Endothelial cell of umbilical vein (primary cell): ENCODE results near the gene PRKG1. TPM values are rescaled to one million over a fixed set of nuclear protein-coding genes. Genes with fewer than 3 reads are reported as not detected.

Source experiments
- BruUV-seq: library from RNA; stranded (reverse); fragments of 400-500 nt; replicated peaks from 2 replicates; lab custom pipeline; 2021; lab: Mats Ljungman, UMichigan
- CTCF ChIA-PET: fragments of 300-600, 350-600 bp; sonication (Branson Sonifier 250); formaldehyde crosslinking; loops from one replicate; lab custom pipeline; 2021; ENCODE audit warnings: antibody characterized with exemption, inconsistent platforms; lab: Charles Lee
- POLR2A ChIA-PET: fragments of 300-600, 350-600 bp; sonication (Branson Sonifier 250); formaldehyde crosslinking; loops from one replicate; lab custom pipeline; 2021; ENCODE audit warnings: antibody characterized with exemption, inconsistent platforms; lab: Charles Lee
- DNase-seq: peaks from one replicate; pipeline ENCODE4 v3.0.0-alpha.2; 2011; ENCODE audit warnings: low read depth, low spot score
- FAIRE-seq: peaks from 2 replicates; lab custom pipeline; 2011; peaks lifted over from hg19 to GRCh38; lab: Jason Lieb, UNC
- H2AFZ ChIP-seq: 2 replicates; pipeline ENCODE4 v1.6.0; 2012; ENCODE audit warnings: low read depth, low read length, control low read depth, inconsistent platforms
- H3K27ac ChIP-seq: 2 replicates; pipeline ENCODE4 v1.5.1; 2011; ENCODE audit warnings: low read depth, mild to moderate bottlenecking, control low read depth, low read length, moderate library complexity; ENCODE audit not compliant: insufficient read depth
- H3K27me3 ChIP-seq, 2 experiments: 2 replicates each; pipeline versions ENCODE4 v1.6.0 to v1.6.1; 2011; ENCODE audit warnings: low read length in 2 of 2, mixed read lengths in 1 of 2; ENCODE audit not compliant: control insufficient read depth in 2 of 2, insufficient read depth in 2 of 2
- H3K36me3 ChIP-seq, 2 experiments: 2 replicates in 1 of 2; 3 replicates in 1 of 2; pipeline ENCODE4 v1.5.1; 2011; ENCODE audit warnings: low read length in 2 of 2, mild to moderate bottlenecking in 1 of 2, moderate library complexity in 1 of 2; ENCODE audit not compliant: control insufficient read depth in 2 of 2, insufficient read depth in 2 of 2; ENCODE audit errors: extremely low read depth in 1 of 2
- H3K4me1 ChIP-seq: 3 replicates; pipeline ENCODE4 v1.5.1; 2011; ENCODE audit warnings: mild to moderate bottlenecking, low read length; ENCODE audit not compliant: control insufficient read depth, insufficient read depth; ENCODE audit errors: extremely low read depth
- H3K4me2 ChIP-seq: 2 replicates; pipeline ENCODE4 v1.6.1; 2011; ENCODE audit warnings: low read length, control low read depth, mixed read lengths; ENCODE audit not compliant: insufficient read depth
- H3K4me3 ChIP-seq, 3 experiments: fragments of 200-600 bp in 1 of 3; sonication (generic), shearing (Covaris generic) in 1 of 3; replicated peaks in 1 of 3; 2 replicates each; pipeline ENCODE4 v1.5.1; 2011 to 2016; ENCODE audit warnings: control low read depth in 3 of 3, low read length in 3 of 3, mild to moderate bottlenecking in 2 of 3, inconsistent platforms in 1 of 3, low read depth in 1 of 3, moderate library complexity in 1 of 3; ENCODE audit not compliant: insufficient read depth in 1 of 3
- H3K79me2 ChIP-seq: 2 replicates; pipeline ENCODE4 v1.6.0; 2012; ENCODE audit warnings: low read length, inconsistent platforms; ENCODE audit not compliant: control insufficient read depth, insufficient read depth
- H3K9ac ChIP-seq: replicated peaks from 2 replicates; pipeline ENCODE3; 2011; ENCODE audit warnings: low read length, control low read depth; ENCODE audit not compliant: insufficient read depth; ENCODE audit errors: extremely low read depth
- H3K9me1 ChIP-seq: replicated peaks from 3 replicates; pipeline ENCODE4 v1.6.0; 2011; ENCODE audit warnings: mild to moderate bottlenecking, low read length; ENCODE audit not compliant: control insufficient read depth, insufficient read depth; ENCODE audit errors: extremely low read depth
- H3K9me3 ChIP-seq: replicated peaks from 2 replicates; pipeline ENCODE4 v1.5.1; 2012; ENCODE audit warnings: low read length, inconsistent platforms; ENCODE audit not compliant: control insufficient read depth, insufficient read depth
- H4K20me1 ChIP-seq: replicated peaks from 2 replicates; pipeline ENCODE3; 2011; ENCODE audit warnings: mild to moderate bottlenecking, low read length; ENCODE audit not compliant: control insufficient read depth, insufficient read depth; ENCODE audit errors: extremely low read depth
- EZH2 ChIP-seq: IDR thresholded peaks from 2 replicates; pipeline ENCODE4 v1.6.1; 2012; ENCODE audit warnings: borderline replicate concordance, low read depth, mild to moderate bottlenecking, moderate library complexity, low read length, inconsistent platforms; ENCODE audit not compliant: severe bottlenecking
- MYC ChIP-seq: IDR thresholded peaks from one replicate; pipeline ENCODE4 v1.6.1; 2011; ENCODE audit warnings: mild to moderate bottlenecking, low read depth, low read length
- POLR2A ChIP-seq: IDR thresholded peaks from 2 replicates; pipeline ENCODE4 v1.6.1; 2012; ENCODE audit warnings: low read depth, mild to moderate bottlenecking, control low read depth, low read length
- POLR2AphosphoS5 ChIP-seq: IDR thresholded peaks from 2 replicates; pipeline ENCODE4 v1.6.1; 2012; ENCODE audit warnings: low read depth, mild to moderate bottlenecking, control low read depth, low read length, moderate library complexity; ENCODE audit not compliant: insufficient read depth
- dilution Hi-C: fragments of 300-500 bp; cut with MboI; formaldehyde crosslinking; loops from one replicate; pipeline ENCODE4 v1.15.0; 2019; ENCODE audit warnings: low sequenced_read_pairs; ENCODE audit not compliant: extremely low pct_ligation_motif_present
- intact Hi-C: fragments of 100-400 bp; cut with micrococcal nuclease; formaldehyde crosslinking; loops from one replicate; pipeline ENCODE4 v1.10.0; 2022
- polyA plus RNA-seq, 4 experiments: library from polyadenylated mRNA; depleted of rRNA in 3 of 4; stranded (reverse) in 3 of 4; unstranded in 1 of 4; fragments of >200 nt; gene quantifications; 2 replicates each; pipeline versions ENCODE4 v1.2.1 to v1.2.3, GENCODE V29; 2011 to 2012; ENCODE audit warnings: missing spikeins in 1 of 4
- total RNA-seq: library from RNA; stranded (reverse); gene quantifications from 2 replicates; pipeline ENCODE4 v1.2.3, GENCODE V29; 2021
- TF ChIP-seq, protein P1 (sequence below), 2 donors: IDR thresholded peaks; 1 replicate in 1 of 2; 2 replicates in 1 of 2; pipeline ENCODE4 v1.5.1; 2011; ENCODE audit warnings: low read length in 2 of 2, mild to moderate bottlenecking in 2 of 2, moderate library complexity in 2 of 2, control low read depth in 1 of 2, inconsistent platforms in 1 of 2, low read depth in 1 of 2; ENCODE audit not compliant: insufficient read depth in 1 of 2; ENCODE audit errors: extremely low read depth in 1 of 2
- TF ChIP-seq, protein P2 (sequence below): IDR thresholded peaks from 2 replicates; pipeline ENCODE4 v1.6.1; 2011; ENCODE audit not compliant: insufficient read depth, insufficient read length

The PRKG1 gene
- total and polyA plus RNA-seq, 2 donors (not counting 3 experiments of a cell fraction or from before 2014, with no cell fraction given): 0.01 to 0.18 TPM

DNA sequence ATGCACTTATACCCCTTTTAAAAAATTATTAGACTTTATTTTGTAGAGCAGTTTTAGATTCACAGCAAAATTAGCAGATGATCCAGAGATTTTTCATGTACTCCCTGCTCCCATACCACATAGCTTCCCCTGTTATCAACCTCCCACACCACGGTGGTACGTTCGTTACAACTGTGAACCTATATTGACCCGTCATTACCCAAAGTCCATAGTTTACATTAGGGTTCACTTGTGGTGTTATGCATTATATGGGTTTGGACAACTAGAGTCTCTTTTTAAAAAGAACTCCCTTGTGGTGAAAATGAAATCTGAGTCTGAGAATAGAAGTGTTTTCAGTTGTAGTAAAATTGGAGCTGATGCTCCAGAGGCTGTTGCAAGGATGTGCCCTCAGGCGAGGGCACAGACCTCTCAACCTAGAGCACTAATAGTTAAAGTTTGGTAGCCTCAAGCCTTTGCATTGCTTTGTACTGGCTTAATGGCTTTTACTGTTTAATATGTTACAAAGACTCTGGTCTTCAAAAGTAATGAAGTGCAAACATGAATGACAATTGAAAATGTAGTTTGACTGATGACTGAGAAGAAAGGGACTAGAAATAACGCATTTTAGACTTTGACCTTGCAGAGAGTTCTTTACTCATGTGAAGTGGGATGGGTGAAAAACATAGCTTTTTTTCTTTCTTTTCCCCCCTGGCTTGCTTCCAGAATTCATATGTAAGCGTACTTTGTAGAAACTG lies 655.7 kb downstream of the PRKG1 start:
- Histone ChIP-seq H3K36me3 (no peaks in the 10 kb centered on the region), H3K4me1 (no peaks in the 10 kb centered on the region), H4K20me1 (no peaks in the 10 kb centered on the region), H3K9me3 (no peaks in the 10 kb centered on the region), H3K27me3 (no peaks in the 10 kb centered on the region), H3K9ac (no peak overlapping the region), H3K79me2 (no peaks in the 10 kb centered on the region), H3K27ac (no peak overlapping the region), H2AFZ (no peak overlapping the region), H3K9me1 (no peaks in the 10 kb centered on the region), H3K4me2 (no peak overlapping the region), H3K4me3 (no peak overlapping the region)
- intact Hi-C loops: no loop called here
- dilution Hi-C loops: no loop called here
- no peak for FAIRE-seq
- BruUV-seq: no TSS peak
- ChIA-PET CTCF (interaction anchor here (0.6 kb wide), 1 partner anchor 174 kb away, joined by 3 read pairs; no protein-coding TSS in a partner anchor), POLR2A (no interaction called here)
- TF ChIP-seq MYC (no peak), POLR2A (no peak), POLR2AphosphoS5 (no peak), EZH2 (no peak)
- TF ChIP-seq, protein P1, sequence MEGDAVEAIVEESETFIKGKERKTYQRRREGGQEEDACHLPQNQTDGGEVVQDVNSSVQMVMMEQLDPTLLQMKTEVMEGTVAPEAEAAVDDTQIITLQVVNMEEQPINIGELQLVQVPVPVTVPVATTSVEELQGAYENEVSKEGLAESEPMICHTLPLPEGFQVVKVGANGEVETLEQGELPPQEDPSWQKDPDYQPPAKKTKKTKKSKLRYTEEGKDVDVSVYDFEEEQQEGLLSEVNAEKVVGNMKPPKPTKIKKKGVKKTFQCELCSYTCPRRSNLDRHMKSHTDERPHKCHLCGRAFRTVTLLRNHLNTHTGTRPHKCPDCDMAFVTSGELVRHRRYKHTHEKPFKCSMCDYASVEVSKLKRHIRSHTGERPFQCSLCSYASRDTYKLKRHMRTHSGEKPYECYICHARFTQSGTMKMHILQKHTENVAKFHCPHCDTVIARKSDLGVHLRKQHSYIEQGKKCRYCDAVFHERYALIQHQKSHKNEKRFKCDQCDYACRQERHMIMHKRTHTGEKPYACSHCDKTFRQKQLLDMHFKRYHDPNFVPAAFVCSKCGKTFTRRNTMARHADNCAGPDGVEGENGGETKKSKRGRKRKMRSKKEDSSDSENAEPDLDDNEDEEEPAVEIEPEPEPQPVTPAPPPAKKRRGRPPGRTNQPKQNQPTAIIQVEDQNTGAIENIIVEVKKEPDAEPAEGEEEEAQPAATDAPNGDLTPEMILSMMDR (IDR thresholded peaks at IDR 0.05; ENCODE audit: extremely low read depth in 1 of 2, insufficient read depth in 1 of 2, low read depth in 1 of 2, low read length in 2 of 2): no peak
- TF ChIP-seq, protein P2, sequence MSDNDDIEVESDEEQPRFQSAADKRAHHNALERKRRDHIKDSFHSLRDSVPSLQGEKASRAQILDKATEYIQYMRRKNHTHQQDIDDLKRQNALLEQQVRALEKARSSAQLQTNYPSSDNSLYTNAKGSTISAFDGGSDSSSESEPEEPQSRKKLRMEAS: no peak
- no peak for DNase-seq
